Epithelial cell of esophagus (primary cell): ENCODE results near the gene SLC22A3.

Experiments used
- DNase-seq: peaks from one replicate; pipeline ENCODE4 v3.0.0; 2010; ENCODE audit warnings: low read depth
- H3K4me3 ChIP-seq: 2 replicates; pipeline ENCODE4 v1.5.1; 2011; ENCODE audit warnings: mild to moderate bottlenecking, low read length, control low read depth
- CTCF ChIP-seq: IDR thresholded peaks from 2 replicates; pipeline ENCODE4 v1.5.1; 2011; ENCODE audit warnings: low read depth, mild to moderate bottlenecking, low read length, control low read depth, inconsistent platforms; ENCODE audit not compliant: insufficient read depth; ENCODE audit errors: missing control alignments

The SLC22A3 gene

DNA sequence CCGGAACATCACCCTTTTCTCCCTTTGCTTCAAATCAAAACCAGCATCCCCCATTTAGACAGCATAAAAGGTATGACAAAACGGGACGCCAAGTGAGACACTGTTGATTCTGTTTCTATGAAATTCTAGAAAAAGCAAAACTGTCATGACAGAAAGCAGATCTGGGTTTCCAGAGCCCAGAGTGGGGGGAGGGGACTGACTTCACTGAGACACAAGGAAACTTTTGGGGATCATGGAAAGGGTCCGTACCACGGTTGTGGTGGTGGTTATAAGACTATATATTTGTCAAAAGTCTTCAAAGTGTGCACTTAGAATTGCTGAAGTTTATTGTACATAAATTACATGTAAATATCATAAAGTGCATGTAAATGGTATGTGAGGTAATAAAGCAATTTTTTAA is 82.6 kb downstream of the SLC22A3 start:
- DNase-seq = no peak
- no peak for TF ChIP-seq CTCF
- no peak overlapping the region for H3K4me3 ChIP-seq

DNA sequence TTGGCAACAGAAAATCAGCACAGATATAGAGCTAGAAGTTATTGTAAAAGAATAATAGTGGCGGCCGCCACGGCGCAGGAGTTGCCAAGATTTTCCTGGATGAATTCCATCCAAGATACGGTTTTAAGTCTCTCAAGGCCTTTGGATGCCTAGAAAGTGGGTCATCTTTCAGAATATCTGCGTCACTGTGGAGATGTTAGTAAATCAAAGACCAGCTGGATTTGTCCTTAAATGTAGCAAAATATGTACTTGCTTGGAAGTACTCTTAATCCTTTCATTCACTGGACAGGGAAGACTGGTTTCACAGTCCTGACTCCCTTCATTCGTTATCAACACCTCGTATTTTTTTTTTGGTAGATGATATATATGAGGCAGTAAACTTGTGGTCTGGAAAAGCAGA is 83.0 kb downstream of the SLC22A3 start:
- peak; percentile 18 for DNase-seq
- no peak overlapping the region for H3K4me3 ChIP-seq
- no peak for TF ChIP-seq CTCF

DNA sequence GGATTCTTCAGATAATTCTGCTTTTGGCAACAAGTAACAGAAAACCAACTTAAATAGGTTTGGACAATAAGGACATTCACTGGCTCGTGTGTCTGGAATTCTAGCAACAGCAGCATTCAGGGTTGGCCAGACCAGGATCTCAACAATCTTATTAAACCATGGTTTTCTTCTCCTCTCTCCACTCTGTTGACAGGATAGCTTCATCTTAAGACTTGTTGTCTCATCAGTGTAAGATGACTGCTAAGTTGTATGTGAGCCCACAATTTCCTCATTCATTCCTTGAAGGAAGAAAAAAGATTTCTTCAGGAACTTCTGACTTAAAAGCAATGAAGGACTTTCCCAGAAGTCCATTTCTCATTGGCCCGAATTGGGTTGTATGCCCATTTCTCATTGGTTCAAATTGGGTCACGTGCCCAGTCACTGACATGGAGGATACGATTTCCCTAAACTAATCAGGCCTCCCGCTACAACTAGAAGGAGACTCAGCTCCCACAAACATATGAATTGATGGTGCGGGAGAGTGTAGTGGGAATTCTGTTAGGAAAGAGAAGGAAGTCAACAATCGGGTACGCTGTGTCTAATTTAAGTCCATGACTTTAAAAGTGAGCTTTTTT is 83.7 kb downstream of the SLC22A3 start:
- TF ChIP-seq CTCF = no peak
- no peak overlapping the region for H3K4me3 ChIP-seq
- no peak for DNase-seq

GRCh38 chr6:160435935-160436334 is 87.8 kb downstream of the SLC22A3 start:
- TF ChIP-seq CTCF = no peak
- H3K4me3 ChIP-seq = no peak overlapping the region
- no peak for DNase-seq

DNA sequence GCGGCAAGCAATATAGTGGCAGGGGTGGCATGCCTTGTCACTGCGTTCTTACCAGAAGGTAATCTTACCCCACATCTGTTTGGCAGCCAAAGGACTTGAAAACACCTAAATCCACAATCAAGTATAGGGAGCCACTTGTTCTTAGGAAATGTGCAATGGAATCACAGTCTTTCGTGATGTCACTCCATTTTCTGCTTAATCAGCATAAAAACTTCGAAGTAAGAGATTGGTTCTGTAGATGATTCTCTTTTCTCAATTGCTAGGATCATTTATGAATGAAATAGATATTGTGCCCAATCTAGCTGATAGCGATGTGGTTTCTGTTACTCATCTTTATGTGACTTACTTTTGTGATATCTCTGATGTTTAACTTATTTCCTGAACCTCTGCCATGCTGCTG is 89.0 kb downstream of the SLC22A3 start:
- TF ChIP-seq CTCF = no peak
- no peak for DNase-seq
- H3K4me3 ChIP-seq = no peak overlapping the region

DNA sequence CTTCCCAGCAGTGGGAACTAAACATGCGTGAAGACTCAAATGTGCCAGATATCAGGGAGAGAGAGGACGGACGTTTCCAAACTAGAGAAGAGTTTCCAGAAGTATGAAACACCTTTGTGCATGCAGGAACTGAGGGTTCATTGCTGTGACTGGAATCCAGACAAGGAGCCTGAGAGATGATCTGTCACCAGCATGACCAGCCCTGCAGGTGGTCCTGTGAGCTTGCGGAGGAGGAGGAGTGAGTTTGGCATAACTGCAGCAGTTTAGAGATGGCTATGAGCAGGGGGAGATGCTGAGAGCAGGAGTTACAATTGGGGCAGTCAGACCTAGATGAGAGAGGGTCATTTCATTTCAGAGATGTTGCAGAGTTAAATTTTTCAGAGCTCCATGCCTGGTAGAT is 89.6 kb downstream of the SLC22A3 start:
- DNase-seq = no peak
- H3K4me3 ChIP-seq = no peak overlapping the region

More for the DNA sequence above, 89.6 kb downstream of the SLC22A3 start:
- no peak for TF ChIP-seq CTCF
